Gastroesophageal sphincter (tissue), 4 donors: ENCODE data around the gene WDR86. TPM values are rescaled to one million over a fixed set of nuclear protein-coding genes. Genes with fewer than 3 reads are reported as not detected.

ENCODE experiments used
- ATAC-seq: fragments of 150-250 bp; one replicate; pipeline ENCODE4 v1.9.1; 2016; ENCODE audit warnings: mild to moderate bottlenecking, moderate library complexity
- H3K27ac ChIP-seq, 4 donors: fragments of 200-600 bp; sonication (generic) in 3 of 4; 1 replicate in 3 of 4; 2 replicates in 1 of 4; pipeline ENCODE4 v1.5.1; 2016 to 2019
- H3K27me3 ChIP-seq: fragments of 200-600 bp; sonication (generic); one replicate; pipeline ENCODE4 v1.5.1; 2019
- H3K36me3 ChIP-seq, 2 donors: fragments of 200-600 bp; sonication (generic); one replicate each; pipeline ENCODE4 v1.5.1; 2019; ENCODE audit warnings: control low read depth in 1 of 2
- H3K4me1 ChIP-seq, 3 donors: fragments of 200-600 bp; sonication (generic); 1 replicate in 2 of 3; 2 replicates in 1 of 3; pipeline ENCODE4 v1.5.1; 2016 to 2019; ENCODE audit warnings: control low read depth in 2 of 3
- H3K4me3 ChIP-seq, 2 donors: fragments of 200-600 bp; sonication (generic); one replicate each; pipeline ENCODE4 v1.5.1; 2019; ENCODE audit warnings: mild to moderate bottlenecking in 1 of 2, moderate library complexity in 1 of 2
- H3K9me3 ChIP-seq, 3 donors: fragments of 200-600 bp; sonication (generic); one replicate each; pipeline ENCODE4 v1.5.1; 2017 to 2019; ENCODE audit warnings: control low read depth in 2 of 3
- CTCF ChIP-seq, 4 experiments: fragments of 200-600 bp in 2 of 4; fragments of 450-650 bp in 2 of 4; sonication (generic) in 1 of 4; IDR thresholded peaks; one replicate each; pipeline ENCODE4 v1.5.1; 2017 to 2019; ENCODE audit warnings: antibody characterized with exemption in 4 of 4, mild to moderate bottlenecking in 2 of 4, moderate library complexity in 2 of 4
- EP300 ChIP-seq: sonication (generic); formaldehyde crosslinking; IDR thresholded peaks from one replicate; pipeline ENCODE4 v1.6.1; 2017; ENCODE audit warnings: antibody characterized with exemption, mild to moderate bottlenecking
- POLR2A ChIP-seq, 2 donors: fragments of 450-650 bp; IDR thresholded peaks; one replicate each; pipeline ENCODE4 v1.6.1; 2017; ENCODE audit warnings: antibody characterized with exemption in 2 of 2, mild to moderate bottlenecking in 2 of 2, moderate library complexity in 1 of 2
- POLR2AphosphoS5 ChIP-seq: sonication (generic); formaldehyde crosslinking; IDR thresholded peaks from one replicate; pipeline ENCODE4 v1.6.1; 2017; ENCODE audit warnings: antibody characterized with exemption
- WGBS, 2 donors: methylation state at CpG; one replicate each; pipeline ENCODE4 v1.1.5; 2018; ENCODE audit warnings: low coverage in 1 of 2; 5-methylcytosine and 5-hydroxymethylcytosine counted together
- total RNA-seq, 4 donors: library from RNA; depleted of rRNA; stranded (reverse); fragments of >200 nt; gene quantifications; one replicate each; pipeline ENCODE4 v1.1.0, GENCODE V29; 2016

The WDR86 gene
- total RNA-seq, 4 donors from 2014 or later: 2.6 to 8.2 (median 5.9) TPM

- H3K36me3 ChIP-seq: peaks cover 0 to 32% of the 10 kb centered on the region in 2 donors
- peak overlapping the region; percentile 1 to 87 (median 80) for H3K27ac ChIP-seq
- TF ChIP-seq EP300 (no peak), POLR2A (IDR thresholded peaks at IDR 0.05) (no peak), POLR2AphosphoS5 (no peak), CTCF (IDR thresholded peaks at IDR 0.05) (no peak)
- peaks cover 0 to 5% (median 0%) of the 10 kb centered on the region in 3 donors for H3K9me3 ChIP-seq
- no peaks in the 10 kb centered on the region for H3K27me3 ChIP-seq
- no peak for ATAC-seq
- peak overlapping the region; percentile 56 to 73 for H3K4me3 ChIP-seq
- H3K4me1 ChIP-seq: peaks cover 0 to 27% (median 6%) of the 10 kb centered on the region in 3 donors
- 2% methylated on average over 11 of the region's 11 CpGs for WGBS, 2 donors
Observed at GRCh38 chr7:151342102-151342646, 67.7 kb downstream of the WDR86 start.

GRCh38 chr7:151341357-151342101 lies 68.3 kb downstream of the WDR86 start, which contains the start of gene NUB1:
Gene NUB1, plus strand, starts transcription at chr7:151341812. Its CDS starts 3,538 bp downstream, at chr7:151345350.
- WGBS, 2 donors: 3 to 17% methylated on average over 8 to 12 of the region's 72 CpGs
- peak within 1 kb of the TSS; percentile 56 to 73 for H3K4me3 ChIP-seq
- TF ChIP-seq POLR2AphosphoS5: peak; percentile 70
- TF ChIP-seq CTCF (IDR thresholded peaks at IDR 0.05): peak in 1 of 4 experiments; percentile 25
- no peak for TF ChIP-seq EP300
- TF ChIP-seq POLR2A (IDR thresholded peaks at IDR 0.05): peak; percentile 63 to 77
- peaks cover 0 to 5% (median 0%) of the 10 kb centered on the region in 3 donors for H3K9me3 ChIP-seq
- ATAC-seq: peak; percentile 95
- H3K27me3 ChIP-seq: no peaks in the 10 kb centered on the region
- H3K4me1 ChIP-seq: peaks cover 0 to 26% (median 6%) of the 10 kb centered on the region in 3 donors
- peak within 1 kb of the TSS; percentile 1 to 87 (median 80) for H3K27ac ChIP-seq
- peaks cover 0 to 26% of the 10 kb centered on the region in 2 donors for H3K36me3 ChIP-seq

GRCh38 chr7:151340794-151341356 lies 69.0 kb downstream of the WDR86 start:
- Histone ChIP-seq H3K27me3 (no peaks in the 10 kb centered on the region), H3K4me3 (peak overlapping the region in 1 of 2 donors; percentile 73), H3K4me1 (peaks cover 0 to 26% (median 6%) of the 10 kb centered on the region in 3 donors), H3K9me3 (peaks cover 0 to 5% (median 0%) of the 10 kb centered on the region in 3 donors), H3K27ac (peak overlapping the region in 3 of 4 donors; percentile 76 to 87 (median 84)), H3K36me3 (peaks cover 0 to 19% of the 10 kb centered on the region in 2 donors)
- no peak for ATAC-seq
- 45 to 57% methylated on average over 12 of the region's 12 CpGs for WGBS, 2 donors
- TF ChIP-seq EP300: no peak

GRCh38 chr7:151339651-151340382 lies 70.0 kb downstream of the WDR86 start:
- WGBS, 2 donors: 64 to 78% methylated on average over 6 to 7 of the region's 7 CpGs
- ATAC-seq: no peak
- TF ChIP-seq EP300 (no peak), CTCF (IDR thresholded peaks at IDR 0.05) (no peak)
- H3K36me3 ChIP-seq: peaks cover 0 to 9% of the 10 kb centered on the region in 2 donors
- H3K4me1 ChIP-seq: peaks cover 0 to 26% (median 6%) of the 10 kb centered on the region in 3 donors
- H3K4me3 ChIP-seq: no peak overlapping the region
- H3K9me3 ChIP-seq: peaks cover 0 to 5% (median 0%) of the 10 kb centered on the region in 3 donors
- H3K27ac ChIP-seq: peak overlapping the region in 3 of 4 donors; percentile 12 to 39 (median 33)
- no peaks in the 10 kb centered on the region for H3K27me3 ChIP-seq

- Histone ChIP-seq H3K27ac (no peak overlapping the region), H3K27me3 (no peaks in the 10 kb centered on the region), H3K9me3 (peaks cover 0 to 5% (median 0%) of the 10 kb centered on the region in 3 donors), H3K36me3 (peaks cover 0 to 5% of the 10 kb centered on the region in 2 donors), H3K4me3 (no peak overlapping the region), H3K4me1 (peaks cover 0 to 19% (median 6%) of the 10 kb centered on the region in 3 donors)
- 95 to 100% methylated on average over 1 to 3 of the region's 3 CpGs for WGBS, 2 donors
- TF ChIP-seq EP300: no peak
- no peak for TF ChIP-seq CTCF (IDR thresholded peaks at IDR 0.05)
- no peak for TF ChIP-seq POLR2A (IDR thresholded peaks at IDR 0.05)
- no peak for TF ChIP-seq POLR2AphosphoS5
- ATAC-seq: no peak
Observed at GRCh38 chr7:151338809-151339208, 71.0 kb downstream of the WDR86 start.
